ENCODE measurements around the gene RGMB. TPM values are rescaled to one million over a fixed set of nuclear protein-coding genes. Genes with fewer than 3 reads are reported as not detected.

RGMB gene
- total RNA-seq, 1 donor: 70.9 TPM

- peak overlapping the region; percentile 88 for H3K4me2 ChIP-seq (ENCODE audit: insufficient read depth, low read length)
- peak; percentile 92 for DNase-seq (ENCODE audit: insufficient read length, low spot score, missing footprints)
- H3K27me3 ChIP-seq (ENCODE audit: insufficient read depth, low read length): no peaks in the 10 kb centered on the region
- peak overlapping the region; percentile 87 for H3K27ac ChIP-seq (ENCODE audit: low read depth, low read length)
- peaks cover 1% of the 10 kb centered on the region for H3K36me3 ChIP-seq (ENCODE audit: insufficient read depth, low read length)
- peaks cover 55% of the 10 kb centered on the region for H3K79me2 ChIP-seq (ENCODE audit: insufficient read depth, low read length)
- TF ChIP-seq CTCF (IDR thresholded peaks at IDR 0.05; ENCODE audit: extremely low read depth, low read depth, low read length): peak; percentile 53
- H3K9me3 ChIP-seq (ENCODE audit: low read depth, low read length): no peaks in the 10 kb centered on the region
- peaks cover 7% of the 10 kb centered on the region for H4K20me1 ChIP-seq (ENCODE audit: insufficient read depth, low read length)
- peaks cover 22% of the 10 kb centered on the region for H3K4me1 ChIP-seq (ENCODE audit: insufficient read depth, low read length)
- peak overlapping the region; percentile 73 for H2AFZ ChIP-seq (ENCODE audit: low read length)
- H3K4me3 ChIP-seq (ENCODE audit: insufficient read depth, low read length): peak overlapping the region; percentile 78
These were observed 4.1 kb upstream of the RGMB start for GRCh38 chr5:98769210-98769958.

- H2AFZ ChIP-seq (ENCODE audit: low read length): peak overlapping the region; percentile 19
- peaks cover 6% of the 10 kb centered on the region for H3K36me3 ChIP-seq (ENCODE audit: insufficient read depth, low read length)
- H3K27me3 ChIP-seq (ENCODE audit: insufficient read depth, low read length): no peaks in the 10 kb centered on the region
- H3K4me1 ChIP-seq (ENCODE audit: insufficient read depth, low read length): peaks cover 22% of the 10 kb centered on the region
- peak overlapping the region; percentile 88 for H3K4me2 ChIP-seq (ENCODE audit: insufficient read depth, low read length)
- peak overlapping the region; percentile 78 for H3K4me3 ChIP-seq (ENCODE audit: insufficient read depth, low read length)
- TF ChIP-seq CTCF (IDR thresholded peaks at IDR 0.05; ENCODE audit: extremely low read depth, low read depth, low read length): no peak
- no peak for DNase-seq (ENCODE audit: insufficient read length, low spot score, missing footprints)
- no peaks in the 10 kb centered on the region for H3K9me3 ChIP-seq (ENCODE audit: low read depth, low read length)
- peak overlapping the region; percentile 87 for H3K27ac ChIP-seq (ENCODE audit: low read depth, low read length)
- H3K79me2 ChIP-seq (ENCODE audit: insufficient read depth, low read length): peaks cover 60% of the 10 kb centered on the region
- peaks cover 12% of the 10 kb centered on the region for H4K20me1 ChIP-seq (ENCODE audit: insufficient read depth, low read length)
These were observed 3.6 kb upstream of the RGMB start for GRCh38 chr5:98769959-98770208.

- peak overlapping the region; percentile 88 for H3K4me2 ChIP-seq (ENCODE audit: insufficient read depth, low read length)
- H3K4me1 ChIP-seq (ENCODE audit: insufficient read depth, low read length): peaks cover 22% of the 10 kb centered on the region
- H3K27me3 ChIP-seq (ENCODE audit: insufficient read depth, low read length): no peaks in the 10 kb centered on the region
- peak overlapping the region; percentile 19 for H2AFZ ChIP-seq (ENCODE audit: low read length)
- H3K79me2 ChIP-seq (ENCODE audit: insufficient read depth, low read length): peaks cover 65% of the 10 kb centered on the region
- no peaks in the 10 kb centered on the region for H3K9me3 ChIP-seq (ENCODE audit: low read depth, low read length)
- no peak for TF ChIP-seq CTCF (IDR thresholded peaks at IDR 0.05; ENCODE audit: extremely low read depth, low read depth, low read length)
- peaks cover 17% of the 10 kb centered on the region for H4K20me1 ChIP-seq (ENCODE audit: insufficient read depth, low read length)
- H3K36me3 ChIP-seq (ENCODE audit: insufficient read depth, low read length): peaks cover 11% of the 10 kb centered on the region
- H3K4me3 ChIP-seq (ENCODE audit: insufficient read depth, low read length): peak overlapping the region; percentile 78
- DNase-seq (ENCODE audit: insufficient read length, low spot score, missing footprints): peak; percentile 78
- H3K27ac ChIP-seq (ENCODE audit: low read depth, low read length): peak overlapping the region; percentile 87
These were observed 3.1 kb upstream of the RGMB start for GRCh38 chr5:98770209-98770910.

GRCh38 chr5:98770911-98771322 lies 2.5 kb upstream of the RGMB start:
- Histone ChIP-seq H3K27me3 (ENCODE audit: insufficient read depth, low read length) (no peaks in the 10 kb centered on the region), H3K27ac (ENCODE audit: low read depth, low read length) (peak overlapping the region; percentile 87), H2AFZ (ENCODE audit: low read length) (peak overlapping the region; percentile 19), H3K36me3 (ENCODE audit: insufficient read depth, low read length) (peaks cover 14% of the 10 kb centered on the region), H3K4me1 (ENCODE audit: insufficient read depth, low read length) (peaks cover 27% of the 10 kb centered on the region), H3K79me2 (ENCODE audit: insufficient read depth, low read length) (peaks cover 70% of the 10 kb centered on the region), H3K4me2 (ENCODE audit: insufficient read depth, low read length) (peak overlapping the region; percentile 88), H3K9me3 (ENCODE audit: low read depth, low read length) (no peaks in the 10 kb centered on the region), H3K4me3 (ENCODE audit: insufficient read depth, low read length) (peak overlapping the region; percentile 78), H4K20me1 (ENCODE audit: insufficient read depth, low read length) (peaks cover 23% of the 10 kb centered on the region)
- peak; percentile 74 for DNase-seq (ENCODE audit: insufficient read length, low spot score, missing footprints)
- TF ChIP-seq CTCF (IDR thresholded peaks at IDR 0.05; ENCODE audit: extremely low read depth, low read depth, low read length): no peak

All from osteoblast (primary cell).